HG03521 (cell line): ENCODE measurements around the gene PPOX.

Experiments used
- ATAC-seq: cut with Tn5 transposase; IDR thresholded peaks from one replicate; pipeline ENCODE4 v1.9.1; 2021; ENCODE audit warnings: mild to moderate bottlenecking, moderate library complexity; ENCODE audit not compliant: unreplicated experiment

Gene PPOX

GRCh38 chr1:161219078-161219892 lies 53.1 kb downstream of the PPOX start:
- no peak for ATAC-seq

- no peak for ATAC-seq
Measured at GRCh38 chr1:161220002-161220401, 53.8 kb downstream of the PPOX start.
